ENCODE results near the gene P2RY6.

DNA sequence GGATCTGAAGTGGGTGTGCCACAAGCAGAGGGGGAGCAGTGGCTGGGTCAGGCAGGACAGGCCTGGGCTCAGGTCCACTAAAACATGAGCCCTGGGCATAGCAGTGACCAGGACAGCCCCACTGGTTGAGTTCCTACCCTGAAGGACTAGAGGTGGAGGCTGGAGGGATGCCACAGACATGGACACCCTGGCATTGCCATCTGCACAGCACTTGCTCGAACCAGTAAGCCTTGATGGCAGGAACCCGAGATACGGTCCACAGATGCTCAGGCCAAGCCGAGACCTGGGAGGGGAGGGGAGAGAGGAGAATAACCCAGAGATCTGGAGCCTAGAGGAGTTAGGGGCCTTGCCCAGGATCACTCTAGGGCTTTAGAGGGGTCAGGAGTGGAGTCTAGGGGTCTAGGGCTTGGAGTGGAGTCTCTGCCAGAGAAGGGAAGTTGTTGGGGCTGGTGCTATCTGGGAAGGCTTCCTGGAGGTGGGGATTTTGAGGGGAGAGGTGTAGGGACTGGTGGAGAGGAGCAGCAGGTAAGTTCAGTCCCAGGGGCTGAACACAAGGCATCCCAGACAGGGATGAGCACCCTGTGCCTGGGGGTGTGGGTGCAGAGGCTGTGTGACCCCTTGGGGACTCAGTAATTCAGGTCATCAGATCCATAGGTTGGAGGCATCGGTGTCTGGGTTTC is 73.5 kb downstream of the P2RY6 start:
- TF ChIP-seq GATA2 (IDR thresholded peaks at IDR 0.05; ENCODE audit: low read depth, low read length), result no peak
- no peak for TF ChIP-seq GATA3 (IDR thresholded peaks at IDR 0.05; ENCODE audit: low read depth, low read length)

All from SH-SY5Y (cell line).